ENCODE results near the gene TMEM171. TPM values are rescaled to one million over a fixed set of nuclear protein-coding genes. Genes with fewer than 3 reads are reported as not detected.

TMEM171 gene
- total and polyA plus RNA-seq, 2 experiments from 2014 or later: 1.9 to 2.9 TPM

DNA sequence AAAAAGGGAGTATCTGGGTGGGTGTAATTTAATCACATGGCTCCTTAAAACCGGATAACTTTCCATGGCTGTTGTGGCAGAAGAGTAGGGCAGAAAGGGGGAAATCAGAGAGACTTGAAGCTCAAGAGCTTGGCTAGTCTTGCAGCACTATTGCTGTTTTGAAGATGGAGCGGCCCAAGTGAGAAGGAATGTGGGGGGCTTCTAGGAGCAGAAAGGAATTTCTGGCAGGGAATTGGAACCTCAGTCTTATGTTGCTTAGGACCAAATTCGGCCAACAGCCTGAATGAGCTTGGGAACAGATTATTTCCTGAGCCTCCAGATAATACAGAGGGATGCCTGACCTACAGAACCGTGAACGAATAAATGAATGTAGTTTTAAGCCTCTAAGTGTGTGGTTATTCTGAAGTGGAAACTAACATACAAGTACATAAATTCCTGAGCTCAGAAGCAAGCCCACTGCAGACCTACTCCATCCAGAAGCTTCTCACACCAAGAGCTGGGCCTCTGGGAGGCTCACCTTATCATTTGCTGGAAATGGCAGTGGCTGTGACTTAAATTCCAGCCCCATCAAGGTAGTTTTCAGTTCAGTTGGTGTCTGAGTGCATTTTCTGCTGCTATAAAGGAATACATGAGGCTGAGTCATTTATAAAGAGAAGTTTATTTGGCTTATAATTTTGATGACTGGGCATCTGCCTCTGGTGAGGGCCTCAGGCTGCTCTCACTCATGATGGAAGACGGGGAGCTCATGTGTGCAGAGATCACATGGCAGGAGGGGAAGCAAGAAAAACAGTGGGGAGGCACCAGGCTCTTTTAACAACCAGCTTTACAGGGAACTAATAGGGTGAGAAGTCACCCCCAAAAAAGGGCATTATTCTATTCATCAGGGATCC lies 37.3 kb downstream of the TMEM171 start (continued):
- TF ChIP-seq EZH2phosphoT487 (IDR thresholded peaks at IDR 0.05; ENCODE audit: unreplicated experiment) (no peak), ZNF331 (CRISPR knock-in tag; IDR thresholded peaks at IDR 0.05; ENCODE audit: low read depth) (no peak), ZNF114 (CRISPR knock-in tag; IDR thresholded peaks at IDR 0.05) (no peak), STAT1 (IDR thresholded peaks at IDR 0.05; ENCODE audit: unreplicated experiment) (no peak), POLR2AphosphoS5 (IDR thresholded peaks at IDR 0.05; ENCODE audit: low read depth) (no peak), CREB1 (CRISPR knock-in tag; IDR thresholded peaks at IDR 0.05; ENCODE audit: low read depth) (no peak), EZH2 (IDR thresholded peaks at IDR 0.05; ENCODE audit: low read depth, unreplicated experiment) (no peak)
- TF ChIP-seq, protein P1, sequence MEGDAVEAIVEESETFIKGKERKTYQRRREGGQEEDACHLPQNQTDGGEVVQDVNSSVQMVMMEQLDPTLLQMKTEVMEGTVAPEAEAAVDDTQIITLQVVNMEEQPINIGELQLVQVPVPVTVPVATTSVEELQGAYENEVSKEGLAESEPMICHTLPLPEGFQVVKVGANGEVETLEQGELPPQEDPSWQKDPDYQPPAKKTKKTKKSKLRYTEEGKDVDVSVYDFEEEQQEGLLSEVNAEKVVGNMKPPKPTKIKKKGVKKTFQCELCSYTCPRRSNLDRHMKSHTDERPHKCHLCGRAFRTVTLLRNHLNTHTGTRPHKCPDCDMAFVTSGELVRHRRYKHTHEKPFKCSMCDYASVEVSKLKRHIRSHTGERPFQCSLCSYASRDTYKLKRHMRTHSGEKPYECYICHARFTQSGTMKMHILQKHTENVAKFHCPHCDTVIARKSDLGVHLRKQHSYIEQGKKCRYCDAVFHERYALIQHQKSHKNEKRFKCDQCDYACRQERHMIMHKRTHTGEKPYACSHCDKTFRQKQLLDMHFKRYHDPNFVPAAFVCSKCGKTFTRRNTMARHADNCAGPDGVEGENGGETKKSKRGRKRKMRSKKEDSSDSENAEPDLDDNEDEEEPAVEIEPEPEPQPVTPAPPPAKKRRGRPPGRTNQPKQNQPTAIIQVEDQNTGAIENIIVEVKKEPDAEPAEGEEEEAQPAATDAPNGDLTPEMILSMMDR (conservative IDR thresholded peaks at IDR 0.05; ENCODE audit: low read depth in 2 of 2): no peak
- TF ChIP-seq, protein P2, sequence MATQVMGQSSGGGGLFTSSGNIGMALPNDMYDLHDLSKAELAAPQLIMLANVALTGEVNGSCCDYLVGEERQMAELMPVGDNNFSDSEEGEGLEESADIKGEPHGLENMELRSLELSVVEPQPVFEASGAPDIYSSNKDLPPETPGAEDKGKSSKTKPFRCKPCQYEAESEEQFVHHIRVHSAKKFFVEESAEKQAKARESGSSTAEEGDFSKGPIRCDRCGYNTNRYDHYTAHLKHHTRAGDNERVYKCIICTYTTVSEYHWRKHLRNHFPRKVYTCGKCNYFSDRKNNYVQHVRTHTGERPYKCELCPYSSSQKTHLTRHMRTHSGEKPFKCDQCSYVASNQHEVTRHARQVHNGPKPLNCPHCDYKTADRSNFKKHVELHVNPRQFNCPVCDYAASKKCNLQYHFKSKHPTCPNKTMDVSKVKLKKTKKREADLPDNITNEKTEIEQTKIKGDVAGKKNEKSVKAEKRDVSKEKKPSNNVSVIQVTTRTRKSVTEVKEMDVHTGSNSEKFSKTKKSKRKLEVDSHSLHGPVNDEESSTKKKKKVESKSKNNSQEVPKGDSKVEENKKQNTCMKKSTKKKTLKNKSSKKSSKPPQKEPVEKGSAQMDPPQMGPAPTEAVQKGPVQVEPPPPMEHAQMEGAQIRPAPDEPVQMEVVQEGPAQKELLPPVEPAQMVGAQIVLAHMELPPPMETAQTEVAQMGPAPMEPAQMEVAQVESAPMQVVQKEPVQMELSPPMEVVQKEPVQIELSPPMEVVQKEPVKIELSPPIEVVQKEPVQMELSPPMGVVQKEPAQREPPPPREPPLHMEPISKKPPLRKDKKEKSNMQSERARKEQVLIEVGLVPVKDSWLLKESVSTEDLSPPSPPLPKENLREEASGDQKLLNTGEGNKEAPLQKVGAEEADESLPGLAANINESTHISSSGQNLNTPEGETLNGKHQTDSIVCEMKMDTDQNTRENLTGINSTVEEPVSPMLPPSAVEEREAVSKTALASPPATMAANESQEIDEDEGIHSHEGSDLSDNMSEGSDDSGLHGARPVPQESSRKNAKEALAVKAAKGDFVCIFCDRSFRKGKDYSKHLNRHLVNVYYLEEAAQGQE (IDR thresholded peaks at IDR 0.05; ENCODE audit: unreplicated experiment): no peak

DNA sequence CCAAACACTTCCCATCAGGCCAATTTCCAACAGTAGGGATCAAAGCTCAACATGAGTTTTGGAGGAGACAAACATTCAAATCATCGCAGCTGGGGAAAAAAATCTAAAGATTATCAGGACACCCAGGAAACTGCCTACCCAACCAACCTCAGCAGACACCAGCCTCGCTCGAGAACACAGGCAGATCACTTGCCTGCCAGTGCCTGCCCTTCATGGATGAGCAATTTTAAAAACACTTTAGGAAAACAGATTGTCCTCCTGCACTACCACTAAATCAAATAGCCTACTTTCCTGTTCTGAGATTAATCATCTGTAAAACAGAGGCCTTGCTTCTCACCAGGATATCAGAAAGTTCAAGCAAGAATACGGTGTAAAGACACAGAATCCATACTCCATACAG lies 37.9 kb downstream of the TMEM171 start:
- Histone ChIP-seq H3K9me2 (ENCODE audit: insufficient read depth) (peaks cover 7% of the 10 kb centered on the region; the same call in 1 of the 2 replicates), H3K27me3 (ENCODE audit: insufficient read depth) (no peaks in the 10 kb centered on the region), H3K27ac (ENCODE audit: low read depth) (no peak overlapping the region), H2AFZ (no peak overlapping the region), H3K79me2 (replicated peaks; ENCODE audit: insufficient read depth) (no peaks in the 10 kb centered on the region), H3K4me3 (no peak overlapping the region), H3K36me3 (ENCODE audit: insufficient read depth) (no peaks in the 10 kb centered on the region), H3K4me2 (no peak overlapping the region), H3K4me1 (ENCODE audit: insufficient read depth) (no peaks in the 10 kb centered on the region), H4K20me1 (replicated peaks; ENCODE audit: insufficient read depth) (no peaks in the 10 kb centered on the region), H3F3A (replicated peaks; ENCODE audit: low read depth) (no peaks in the 10 kb centered on the region)
- Mint-ChIP-seq H3K36me3 (ENCODE audit: low read depth) (no peaks in the 10 kb centered on the region), H3K27me3 (ENCODE audit: insufficient read depth, low read depth, poor library complexity) (peaks cover 4% of the 10 kb centered on the region), H3K4me1 (peaks cover 7% of the 10 kb centered on the region; the same call in 2 of the 3 replicates), H3K4me3 (no peak overlapping the region), H3K27ac (no peak overlapping the region), H3K9me3 (no peaks in the 10 kb centered on the region)
- ATAC-seq: no peak
- no peak for DNase-seq (ENCODE audit: low spot score)
- TF ChIP-seq, protein P2 (IDR thresholded peaks at IDR 0.05; ENCODE audit: unreplicated experiment): no peak
